Measurements from ENCODE around the gene RNASE8. TPM values are rescaled to one million over a fixed set of nuclear protein-coding genes. Genes with fewer than 3 reads are reported as not detected.

RNASE8 gene
- total and polyA plus RNA-seq, 2 of the 4 experiments (the other 2 are of a cell fraction) = not detected

DNA sequence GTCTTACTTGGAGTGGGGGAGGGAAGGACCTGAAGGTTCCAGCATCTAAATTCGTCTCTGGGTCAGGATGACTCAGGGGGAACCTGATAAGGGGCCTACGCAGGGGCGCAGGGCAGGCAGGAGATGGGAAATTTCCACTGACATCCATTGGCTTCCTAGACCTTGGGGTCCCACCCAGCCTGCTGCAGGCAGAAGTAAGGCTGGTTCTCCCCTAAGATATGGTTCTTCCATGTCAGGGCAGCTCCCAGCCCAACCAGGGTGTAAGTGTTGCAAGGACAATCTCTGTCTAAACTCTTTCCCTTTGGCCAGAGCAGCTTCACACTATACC lies 30.7 kb upstream of the RNASE8 start:
- H3K9me3 ChIP-seq (ENCODE audit: control insufficient read depth, insufficient read depth, low read length) = no peaks in the 10 kb centered on the region
- H3K4ac ChIP-seq (ENCODE audit: low read depth, low read length) = no peak overlapping the region
- H4K8ac ChIP-seq (ENCODE audit: low read depth in 2 of 2, low read length in 2 of 2) = no peak overlapping the region
- CTCF ChIA-PET = no interaction called here
- no peak overlapping the region for H2AK9ac ChIP-seq (replicated peaks; ENCODE audit: low read depth, low read length, poor library complexity)
- H3K23ac ChIP-seq (ENCODE audit: low read depth, low read length) = no peak overlapping the region
- dilution Hi-C loops (cut with HindIII; ENCODE audit: low sequenced_read_pairs, unreplicated experiment) = no loop called here
- H4K20me1 ChIP-seq (ENCODE audit: insufficient read depth, low read length) = no peaks in the 10 kb centered on the region
- H2BK5ac ChIP-seq (ENCODE audit: low read depth, low read length, poor library complexity, severe bottlenecking) = no peak overlapping the region
- H3K4me3 ChIP-seq (ENCODE audit: insufficient read depth, low read depth, low read length) = no peak overlapping the region
- no peak for TF ChIP-seq CTCF (conservative IDR thresholded peaks at IDR 0.05; ENCODE audit: low read depth, low read length)
- ATAC-seq (ENCODE audit: low read depth) (no peak), DNase-seq (no peak)
- H3K36me3 ChIP-seq (ENCODE audit: control insufficient read depth, insufficient read depth, low read length) = no peaks in the 10 kb centered on the region
- H3K14ac ChIP-seq (replicated peaks; ENCODE audit: low read depth, low read length) = no peak overlapping the region
- H2BK15ac ChIP-seq (ENCODE audit: low read depth, low read length) = no peak overlapping the region
- H3K79me1 ChIP-seq (ENCODE audit: low read depth in 1 of 2, low read length in 2 of 2) = no peaks in the 10 kb centered on the region
- no peak overlapping the region for H2AFZ ChIP-seq (replicated peaks; ENCODE audit: low read length, poor library complexity)
- H3K27me3 ChIP-seq (ENCODE audit: control insufficient read depth, insufficient read depth, low read length) = peaks cover 62% of the 10 kb centered on the region
- H3K9ac ChIP-seq (ENCODE audit: low read depth, low read length) = no peak overlapping the region
- POLR2A ChIA-PET (ENCODE audit: unreplicated experiment) = no interaction called here
- in situ Hi-C loops (cut with MboI; ENCODE audit: low sequenced_read_pairs) = no loop called here
- H3K4me1 ChIP-seq (ENCODE audit: control insufficient read depth, insufficient read depth, low read length) = no peaks in the 10 kb centered on the region
- BruUV-seq (replicated peaks) = no TSS peak
- H4K5ac ChIP-seq (ENCODE audit: low read depth, low read length) = no peak overlapping the region
- no peak overlapping the region for H3K56ac ChIP-seq (ENCODE audit: extremely low read depth, insufficient read depth, low read length)
- no CpG with 5 or more reads among the region's 3 CpGs for WGBS, 2 experiments (ENCODE audit: extremely low coverage in 2 of 2, insufficient read length in 1 of 2)
- H3K18ac ChIP-seq (ENCODE audit: low read depth, low read length) = no peak overlapping the region
- no peak overlapping the region for H3K4me2 ChIP-seq (ENCODE audit: low read depth, low read length)
- no peak overlapping the region for H2BK20ac ChIP-seq (ENCODE audit: low read depth, low read length)
- no peak overlapping the region for H2BK120ac ChIP-seq (ENCODE audit: low read depth, low read length)
- no peaks in the 10 kb centered on the region for H3K9me1 ChIP-seq (ENCODE audit: insufficient read depth, low read length)
- intact Hi-C loops (cut with micrococcal nuclease) = no loop called here
- no peak overlapping the region for H4K91ac ChIP-seq (ENCODE audit: insufficient read depth, low read depth, low read length)
- no peak overlapping the region for H2AK5ac ChIP-seq (ENCODE audit: low read depth, low read length)
- no peak overlapping the region for H3K27ac ChIP-seq (ENCODE audit: insufficient read depth, low read length)
